Mammary epithelial cell (primary cell): ENCODE results near the gene STOX2.

Experiments used
- EZH2 ChIP-seq: IDR thresholded peaks from 2 replicates; pipeline ENCODE4 v1.6.1; 2012; ENCODE audit warnings: low read length, inconsistent platforms, borderline replicate concordance
- TF ChIP-seq, protein P1 (sequence below), 2 donors: IDR thresholded peaks in 1 of 2; conservative IDR thresholded peaks in 1 of 2; 2 replicates each; pipeline ENCODE4 v1.5.1; 2011 to 2012; ENCODE audit warnings: inconsistent platforms in 2 of 2, low read length in 2 of 2, mild to moderate bottlenecking in 2 of 2, control low read depth in 1 of 2, low read depth in 1 of 2; ENCODE audit not compliant: insufficient read depth in 1 of 2; ENCODE audit errors: extremely low read depth in 1 of 2

- TF ChIP-seq, protein P1, sequence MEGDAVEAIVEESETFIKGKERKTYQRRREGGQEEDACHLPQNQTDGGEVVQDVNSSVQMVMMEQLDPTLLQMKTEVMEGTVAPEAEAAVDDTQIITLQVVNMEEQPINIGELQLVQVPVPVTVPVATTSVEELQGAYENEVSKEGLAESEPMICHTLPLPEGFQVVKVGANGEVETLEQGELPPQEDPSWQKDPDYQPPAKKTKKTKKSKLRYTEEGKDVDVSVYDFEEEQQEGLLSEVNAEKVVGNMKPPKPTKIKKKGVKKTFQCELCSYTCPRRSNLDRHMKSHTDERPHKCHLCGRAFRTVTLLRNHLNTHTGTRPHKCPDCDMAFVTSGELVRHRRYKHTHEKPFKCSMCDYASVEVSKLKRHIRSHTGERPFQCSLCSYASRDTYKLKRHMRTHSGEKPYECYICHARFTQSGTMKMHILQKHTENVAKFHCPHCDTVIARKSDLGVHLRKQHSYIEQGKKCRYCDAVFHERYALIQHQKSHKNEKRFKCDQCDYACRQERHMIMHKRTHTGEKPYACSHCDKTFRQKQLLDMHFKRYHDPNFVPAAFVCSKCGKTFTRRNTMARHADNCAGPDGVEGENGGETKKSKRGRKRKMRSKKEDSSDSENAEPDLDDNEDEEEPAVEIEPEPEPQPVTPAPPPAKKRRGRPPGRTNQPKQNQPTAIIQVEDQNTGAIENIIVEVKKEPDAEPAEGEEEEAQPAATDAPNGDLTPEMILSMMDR (conservative IDR thresholded peaks at IDR 0.05 in 1 of 2, IDR thresholded peaks at IDR 0.05 in 1 of 2; ENCODE audit: extremely low read depth in 1 of 2, insufficient read depth in 1 of 2, low read depth in 1 of 2, low read length in 2 of 2), result no peak
- no peak for TF ChIP-seq EZH2
Measured at GRCh38 chr4:183945741-183946140, 40.6 kb downstream of the STOX2 start.
